Fibroblast of lung (primary cell): Measurements from ENCODE around the gene MAGI2. TPM values are rescaled to one million over a fixed set of nuclear protein-coding genes. Genes with fewer than 3 reads are reported as not detected.

Experiments
- DNase-seq, 2 donors: peaks; one replicate each; pipeline versions ENCODE4 v3.0.0 to v3.0.0-alpha.2; 2010; ENCODE audit warnings: low read depth in 2 of 2
- H2AFZ ChIP-seq: 2 replicates; pipeline ENCODE4 v1.5.1; 2012; ENCODE audit warnings: low read length, control low read depth, inconsistent platforms
- H3K27ac ChIP-seq: 2 replicates; pipeline ENCODE4 v1.5.1; 2011; ENCODE audit warnings: low read length, control low read depth; ENCODE audit not compliant: insufficient read depth
- H3K27me3 ChIP-seq: 2 replicates; pipeline ENCODE4 v1.5.1; 2011; ENCODE audit warnings: mild to moderate bottlenecking, low read length; ENCODE audit not compliant: control insufficient read depth, insufficient read depth
- H3K36me3 ChIP-seq: 2 replicates; pipeline ENCODE4 v1.5.1; 2011; ENCODE audit warnings: low read length; ENCODE audit not compliant: control insufficient read depth, insufficient read depth
- H3K4me1 ChIP-seq: 2 replicates; pipeline ENCODE4 v1.5.1; 2011; ENCODE audit warnings: low read length; ENCODE audit not compliant: control insufficient read depth, insufficient read depth; ENCODE audit errors: extremely low read depth
- H3K4me2 ChIP-seq: 2 replicates; pipeline ENCODE4 v1.5.1; 2011; ENCODE audit warnings: low read length, control low read depth; ENCODE audit not compliant: insufficient read depth; ENCODE audit errors: extremely low read depth
- H3K4me3 ChIP-seq, 4 experiments: fragments of 200-600 bp in 1 of 4; sonication (generic) in 1 of 4; replicated peaks in 1 of 4; 2 replicates each; pipeline ENCODE4 v1.5.1; 2011 to 2016; ENCODE audit warnings: low read length in 4 of 4, low read depth in 3 of 4, mild to moderate bottlenecking in 3 of 4, control low read depth in 2 of 4, inconsistent platforms in 1 of 4, mixed read lengths in 1 of 4; ENCODE audit not compliant: insufficient read depth in 1 of 4; ENCODE audit errors: control extremely low read depth in 1 of 4
- H3K79me2 ChIP-seq: 2 replicates; pipeline ENCODE4 v1.5.1; 2012; ENCODE audit warnings: mild to moderate bottlenecking, low read length, inconsistent platforms; ENCODE audit not compliant: control insufficient read depth, insufficient read depth
- H3K9ac ChIP-seq: 2 replicates; pipeline ENCODE4 v1.5.1; 2011; ENCODE audit warnings: mild to moderate bottlenecking, low read length, control low read depth; ENCODE audit not compliant: insufficient read depth
- H3K9me3 ChIP-seq: 2 replicates; pipeline ENCODE4 v1.5.1; 2012; ENCODE audit warnings: low read depth, low read length; ENCODE audit not compliant: control insufficient read depth, insufficient read depth
- H4K20me1 ChIP-seq: 2 replicates; pipeline ENCODE4 v1.5.1; 2011; ENCODE audit warnings: low read length; ENCODE audit not compliant: control insufficient read depth, insufficient read depth; ENCODE audit errors: extremely low read depth
- CTCF ChIP-seq, 2 donors: IDR thresholded peaks in 1 of 2; conservative IDR thresholded peaks in 1 of 2; 1 replicate in 1 of 2; 2 replicates in 1 of 2; pipeline ENCODE4 v1.5.1; 2011 to 2012; ENCODE audit warnings: low read length in 2 of 2, control low read depth in 1 of 2, inconsistent platforms in 1 of 2, low read depth in 1 of 2, mild to moderate bottlenecking in 1 of 2
- EZH2 ChIP-seq: IDR thresholded peaks from 2 replicates; pipeline ENCODE4 v1.5.1; 2012; ENCODE audit warnings: low read length, control low read depth, mild to moderate bottlenecking; ENCODE audit errors: missing control alignments
- polyA plus RNA-seq, 2 donors: library from polyadenylated mRNA; depleted of rRNA in 1 of 2; stranded (reverse) in 1 of 2; unstranded in 1 of 2; fragments of >200 nt; gene quantifications; 2 replicates each; pipeline ENCODE4 v1.2.1, GENCODE V29; 2011 to 2012; ENCODE audit warnings: missing spikeins in 1 of 2
- total RNA-seq: library from RNA; depleted of rRNA; stranded (reverse); fragments of >200 nt; gene quantifications from 2 replicates; pipeline ENCODE4 v1.2.1, GENCODE V29; 2014

MAGI2 gene
- total and polyA plus RNA-seq, 2 donors (not counting 1 experiment from before 2014, with no cell fraction given) = 1.8 to 17.0 TPM

- Histone ChIP-seq H4K20me1 (no peaks in the 10 kb centered on the region), H3K9me3 (no peaks in the 10 kb centered on the region), H3K4me2 (no peak overlapping the region), H3K27me3 (no peaks in the 10 kb centered on the region), H3K9ac (no peak overlapping the region), H3K27ac (no peak overlapping the region), H2AFZ (no peak overlapping the region), H3K36me3 (no peaks in the 10 kb centered on the region), H3K4me1 (peaks cover 11% of the 10 kb centered on the region), H3K79me2 (no peaks in the 10 kb centered on the region), H3K4me3 (no peak overlapping the region)
- DNase-seq = no peak
- TF ChIP-seq EZH2 = no peak
- TF ChIP-seq CTCF (conservative IDR thresholded peaks at IDR 0.05 in 1 of 2, IDR thresholded peaks at IDR 0.05 in 1 of 2; ENCODE audit: low read depth in 1 of 2, low read length in 2 of 2) = no peak
Observed at GRCh38 chr7:79406371-79406770, 47.1 kb downstream of the MAGI2 start.

DNA sequence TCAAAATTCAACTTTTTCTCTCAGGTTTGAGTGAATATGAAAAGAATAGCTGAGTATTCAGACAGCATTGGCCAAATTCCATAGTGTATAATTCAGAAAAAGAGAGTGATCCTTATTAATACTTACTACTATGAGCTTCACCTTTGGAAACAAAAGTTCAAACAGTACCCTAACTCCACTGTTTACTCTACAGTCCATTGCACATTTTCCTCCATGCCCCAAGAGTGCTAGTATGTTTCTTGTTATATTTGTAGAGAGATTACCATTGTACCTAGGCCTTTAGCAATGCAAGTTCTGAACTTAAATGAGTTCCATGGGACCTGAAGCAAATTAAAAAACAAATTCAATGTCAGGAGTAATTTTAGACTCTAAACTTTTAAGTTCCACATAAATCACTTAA is 48.1 kb downstream of the MAGI2 start:
- H3K4me1 ChIP-seq = peaks cover 11% of the 10 kb centered on the region

DNA sequence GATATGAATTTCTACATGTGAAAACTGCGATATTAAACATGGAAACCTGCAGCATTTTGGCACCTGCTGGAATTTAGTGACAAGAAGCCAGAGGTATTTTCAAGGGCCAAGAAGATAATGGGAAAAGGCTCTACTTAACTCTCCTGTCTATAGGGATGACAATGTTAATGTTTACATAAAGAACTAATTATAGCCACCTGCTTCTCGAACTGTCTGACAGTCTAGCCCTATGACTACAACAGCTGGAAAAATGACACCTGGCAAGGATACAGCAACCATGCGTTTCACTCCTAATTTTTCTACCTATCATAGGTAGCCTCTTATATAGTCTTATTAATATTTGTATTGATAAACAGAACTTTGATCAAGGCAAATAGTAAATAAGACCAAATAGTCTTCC is 49.6 kb downstream of the MAGI2 start:
- no peaks in the 10 kb centered on the region for H3K36me3 ChIP-seq
- H2AFZ ChIP-seq = no peak overlapping the region
- H3K27ac ChIP-seq = no peak overlapping the region
- H3K4me3 ChIP-seq = no peak overlapping the region
- no peaks in the 10 kb centered on the region for H3K27me3 ChIP-seq
- H3K9ac ChIP-seq = no peak overlapping the region
- TF ChIP-seq EZH2 (no peak), CTCF (conservative IDR thresholded peaks at IDR 0.05 in 1 of 2, IDR thresholded peaks at IDR 0.05 in 1 of 2; ENCODE audit: low read depth in 1 of 2, low read length in 2 of 2) (no peak)
- H3K4me2 ChIP-seq = peak overlapping the region; percentile 64
- H3K4me1 ChIP-seq = peaks cover 12% of the 10 kb centered on the region
- no peaks in the 10 kb centered on the region for H3K9me3 ChIP-seq
- no peak for DNase-seq
- no peaks in the 10 kb centered on the region for H4K20me1 ChIP-seq
- H3K79me2 ChIP-seq = peaks cover 2% of the 10 kb centered on the region

More for the DNA sequence above, 48.1 kb downstream of the MAGI2 start:
- no peak overlapping the region for H2AFZ ChIP-seq
- H3K27ac ChIP-seq = no peak overlapping the region
- peaks cover 2% of the 10 kb centered on the region for H3K79me2 ChIP-seq
- H3K9me3 ChIP-seq = no peaks in the 10 kb centered on the region
- DNase-seq = no peak
- H3K4me3 ChIP-seq = no peak overlapping the region
- H4K20me1 ChIP-seq = no peaks in the 10 kb centered on the region
- H3K9ac ChIP-seq = no peak overlapping the region
- no peaks in the 10 kb centered on the region for H3K36me3 ChIP-seq
- TF ChIP-seq EZH2 = no peak
- no peak for TF ChIP-seq CTCF (conservative IDR thresholded peaks at IDR 0.05 in 1 of 2, IDR thresholded peaks at IDR 0.05 in 1 of 2; ENCODE audit: low read depth in 1 of 2, low read length in 2 of 2)
- no peak overlapping the region for H3K4me2 ChIP-seq
- no peaks in the 10 kb centered on the region for H3K27me3 ChIP-seq
